Effector memory CD4-positive, alpha-beta T cell (primary cell): ENCODE measurements around the gene DENND1A.

Experiments used
- DNase-seq, 3 donors: peaks; one replicate each; pipeline ENCODE4 v3.0.0-alpha.2; 2020
- H3K27ac ChIP-seq: 2 replicates; pipeline ENCODE4 v1.7.0; 2013; ENCODE audit warnings: mild to moderate bottlenecking, low read length, moderate library complexity; ENCODE audit not compliant: insufficient read depth, poor library complexity, severe bottlenecking
- H3K27me3 ChIP-seq: replicated peaks from 2 replicates; pipeline ENCODE4 v1.7.0; 2013; ENCODE audit warnings: mild to moderate bottlenecking, low read length; ENCODE audit not compliant: insufficient read depth, control insufficient read depth, poor library complexity, severe bottlenecking
- H3K36me3 ChIP-seq: 2 replicates; pipeline ENCODE4 v1.7.0; 2013; ENCODE audit warnings: mild to moderate bottlenecking, low read length, moderate library complexity; ENCODE audit not compliant: control insufficient read depth, insufficient read depth
- H3K4me1 ChIP-seq: 2 replicates; pipeline ENCODE4 v1.7.0; 2013; ENCODE audit warnings: low read length, mild to moderate bottlenecking; ENCODE audit not compliant: control insufficient read depth, insufficient read depth, poor library complexity, severe bottlenecking
- H3K4me3 ChIP-seq: 2 replicates; pipeline ENCODE4 v1.7.0; 2013; ENCODE audit warnings: low read length, low read depth, mild to moderate bottlenecking; ENCODE audit not compliant: insufficient read depth, poor library complexity, severe bottlenecking
- H3K9me3 ChIP-seq: 2 replicates; pipeline ENCODE4 v1.7.0; 2013; ENCODE audit warnings: mild to moderate bottlenecking, low read length, moderate library complexity; ENCODE audit not compliant: control insufficient read depth

The DENND1A gene

DNA sequence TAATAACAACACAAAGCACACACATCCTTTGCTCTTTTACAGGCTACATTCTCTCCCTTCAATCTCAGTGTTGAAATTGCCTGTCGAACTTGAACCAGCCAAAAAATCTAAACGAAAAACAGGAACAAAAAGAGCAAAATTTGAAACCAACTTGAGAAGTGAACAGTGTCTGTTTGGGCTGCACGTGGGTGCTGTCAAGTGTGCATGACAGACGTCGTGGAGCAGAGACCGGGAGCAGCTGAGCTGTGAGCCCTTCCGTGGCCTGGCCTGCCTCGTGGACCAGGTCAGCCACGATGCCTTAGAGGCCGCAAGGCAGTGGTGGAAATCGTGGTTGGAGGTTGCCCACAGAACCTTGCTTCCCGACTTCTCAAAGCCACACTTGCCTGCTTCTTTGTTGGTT lies 34.8 kb upstream of the DENND1A start:
- no peaks in the 10 kb centered on the region for H3K36me3 ChIP-seq
- H3K27me3 ChIP-seq, result peaks cover 2% of the 10 kb centered on the region
- no peaks in the 10 kb centered on the region for H3K9me3 ChIP-seq
- no peak overlapping the region for H3K27ac ChIP-seq
- no peaks in the 10 kb centered on the region for H3K4me1 ChIP-seq
- H3K4me3 ChIP-seq, result no peak overlapping the region
- no peak for DNase-seq

DNA sequence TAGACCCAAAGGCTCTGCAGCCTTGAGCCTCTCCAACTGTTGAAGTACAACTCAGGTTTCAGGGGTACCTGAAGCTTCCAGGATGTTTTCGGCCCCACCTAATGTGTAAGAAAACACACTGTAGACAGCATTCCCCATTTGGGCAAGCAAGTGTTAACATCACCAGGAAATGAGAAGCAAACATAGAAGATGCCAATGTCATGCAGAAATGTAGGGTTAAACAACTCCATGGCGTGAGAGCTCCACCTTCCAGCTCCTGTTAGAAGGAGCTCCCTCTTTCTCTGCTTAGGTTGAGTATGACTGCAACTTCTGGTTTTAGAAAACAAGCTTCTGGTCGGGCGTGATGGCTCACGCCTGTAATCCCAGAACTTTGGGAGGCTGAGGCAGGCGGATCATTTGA lies 31.0 kb upstream of the DENND1A start:
- H3K9me3 ChIP-seq, result no peaks in the 10 kb centered on the region
- no peaks in the 10 kb centered on the region for H3K36me3 ChIP-seq
- no peak overlapping the region for H3K27ac ChIP-seq
- H3K4me3 ChIP-seq, result no peak overlapping the region
- no peak for DNase-seq
- no peaks in the 10 kb centered on the region for H3K4me1 ChIP-seq
- peaks cover 2% of the 10 kb centered on the region for H3K27me3 ChIP-seq

GRCh38 chr9:123960366-123960765 lies 30.4 kb upstream of the DENND1A start:
- H3K36me3 ChIP-seq, result no peaks in the 10 kb centered on the region
- H3K27me3 ChIP-seq, result peaks cover 2% of the 10 kb centered on the region
- H3K4me3 ChIP-seq, result no peak overlapping the region
- no peaks in the 10 kb centered on the region for H3K4me1 ChIP-seq
- no peaks in the 10 kb centered on the region for H3K9me3 ChIP-seq
- no peak for DNase-seq
- no peak overlapping the region for H3K27ac ChIP-seq

- peaks cover 2% of the 10 kb centered on the region for H3K27me3 ChIP-seq
- no peaks in the 10 kb centered on the region for H3K9me3 ChIP-seq
- H3K4me1 ChIP-seq, result no peaks in the 10 kb centered on the region
- no peaks in the 10 kb centered on the region for H3K36me3 ChIP-seq
- no peak overlapping the region for H3K4me3 ChIP-seq
- DNase-seq, result no peak
- H3K27ac ChIP-seq, result no peak overlapping the region
Measured at GRCh38 chr9:123959787-123960186, 29.9 kb upstream of the DENND1A start.

DNA sequence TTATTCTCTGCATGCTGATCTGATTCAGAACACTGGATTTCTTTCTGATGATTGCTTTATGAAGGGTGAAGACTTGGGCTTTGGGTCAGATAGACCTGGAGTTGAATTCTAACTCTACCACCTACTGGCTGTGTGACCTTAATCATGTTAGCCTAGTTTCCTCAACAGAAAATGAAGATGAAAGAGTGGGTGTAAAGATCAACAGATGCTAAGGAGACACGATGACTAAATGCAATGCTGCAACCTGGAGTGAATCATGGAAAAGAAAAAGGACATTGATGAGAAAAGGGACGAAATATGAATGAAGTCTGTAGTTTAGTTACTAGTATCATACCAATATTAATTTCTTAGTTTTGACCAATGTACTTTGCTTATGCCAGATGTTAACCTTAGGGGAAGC lies 27.8 kb upstream of the DENND1A start:
- Histone ChIP-seq H3K36me3 (no peaks in the 10 kb centered on the region), H3K27ac (no peak overlapping the region), H3K4me1 (no peaks in the 10 kb centered on the region), H3K9me3 (no peaks in the 10 kb centered on the region), H3K4me3 (no peak overlapping the region), H3K27me3 (peaks cover 2% of the 10 kb centered on the region)
- no peak for DNase-seq

GRCh38 chr9:123957168-123957721 lies 27.3 kb upstream of the DENND1A start:
- no peaks in the 10 kb centered on the region for H3K9me3 ChIP-seq
- H3K4me3 ChIP-seq, result no peak overlapping the region
- H3K36me3 ChIP-seq, result no peaks in the 10 kb centered on the region
- H3K27me3 ChIP-seq, result no peaks in the 10 kb centered on the region
- DNase-seq, result no peak
- H3K4me1 ChIP-seq, result no peaks in the 10 kb centered on the region
- H3K27ac ChIP-seq, result no peak overlapping the region

- Histone ChIP-seq H3K36me3 (no peaks in the 10 kb centered on the region), H3K27me3 (no peaks in the 10 kb centered on the region), H3K27ac (no peak overlapping the region), H3K4me3 (no peak overlapping the region), H3K9me3 (no peaks in the 10 kb centered on the region), H3K4me1 (no peaks in the 10 kb centered on the region)
- no peak for DNase-seq
Measured at GRCh38 chr9:123955637-123956036, 25.7 kb upstream of the DENND1A start.

GRCh38 chr9:123954518-123955280 lies 24.8 kb upstream of the DENND1A start:
- Histone ChIP-seq H3K36me3 (no peaks in the 10 kb centered on the region), H3K9me3 (no peaks in the 10 kb centered on the region), H3K27me3 (no peaks in the 10 kb centered on the region), H3K4me3 (no peak overlapping the region), H3K4me1 (no peaks in the 10 kb centered on the region), H3K27ac (no peak overlapping the region)
- no peak for DNase-seq

DNA sequence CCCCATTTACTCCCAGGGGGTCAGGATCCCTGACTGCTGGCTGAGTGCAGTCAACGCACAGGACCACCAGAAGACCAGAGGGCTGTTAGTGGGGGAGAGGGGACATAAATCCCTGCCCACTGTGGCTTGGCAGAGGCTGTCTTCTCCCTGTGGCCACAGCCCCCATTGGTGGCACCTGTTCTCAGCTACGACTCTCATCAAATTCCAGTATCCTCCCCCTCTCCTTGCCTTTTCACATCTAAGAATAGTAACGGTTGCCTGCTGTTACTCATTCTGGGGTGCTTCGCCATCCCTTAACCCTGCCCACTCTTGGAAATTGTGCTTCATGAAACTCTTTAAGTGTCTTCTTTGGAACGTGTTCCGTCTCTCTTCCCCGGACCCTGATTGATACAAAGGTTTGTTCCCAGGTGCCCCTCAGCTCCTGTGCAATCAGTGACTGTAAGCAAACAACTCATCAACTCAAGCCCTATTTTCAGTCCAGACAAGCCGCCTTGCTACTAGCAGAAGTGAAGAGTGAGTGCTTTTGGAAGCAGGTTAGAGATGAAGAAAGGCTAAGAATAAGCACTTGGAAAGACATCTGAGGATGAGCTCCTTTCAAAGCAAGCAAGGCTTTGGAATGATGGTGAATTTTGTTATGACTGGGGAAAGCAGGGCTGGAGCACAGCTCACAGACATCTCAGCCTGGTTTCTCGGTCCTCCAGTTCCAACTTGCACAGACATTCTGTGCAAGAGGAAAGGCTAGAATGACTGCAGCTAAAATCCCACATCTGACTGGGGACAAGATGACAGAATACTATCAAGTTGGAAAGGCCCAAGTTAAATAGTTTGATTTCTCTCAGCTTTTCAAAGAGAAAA lies 22.9 kb upstream of the DENND1A start:
- H3K27ac ChIP-seq, result no peak overlapping the region

GRCh38 chr9:123948286-123948685 lies 18.4 kb upstream of the DENND1A start:
- Histone ChIP-seq H3K9me3 (no peaks in the 10 kb centered on the region), H3K27ac (no peak overlapping the region), H3K4me1 (no peaks in the 10 kb centered on the region), H3K27me3 (no peaks in the 10 kb centered on the region), H3K36me3 (no peaks in the 10 kb centered on the region), H3K4me3 (no peak overlapping the region)
- DNase-seq, result no peak

More for the DNA sequence above, 22.9 kb upstream of the DENND1A start:
- Histone ChIP-seq H3K36me3 (no peaks in the 10 kb centered on the region), H3K9me3 (no peaks in the 10 kb centered on the region), H3K4me1 (no peaks in the 10 kb centered on the region), H3K4me3 (no peak overlapping the region), H3K27me3 (no peaks in the 10 kb centered on the region)
- no peak for DNase-seq
